ENCODE measurements around the gene MSS51.
"Not testable (repeated sequence)": the region's sequence is repeated elsewhere in the genome, so short reads cannot be mapped to it uniquely, and the experiment has no call there.

The MSS51 gene

DNA sequence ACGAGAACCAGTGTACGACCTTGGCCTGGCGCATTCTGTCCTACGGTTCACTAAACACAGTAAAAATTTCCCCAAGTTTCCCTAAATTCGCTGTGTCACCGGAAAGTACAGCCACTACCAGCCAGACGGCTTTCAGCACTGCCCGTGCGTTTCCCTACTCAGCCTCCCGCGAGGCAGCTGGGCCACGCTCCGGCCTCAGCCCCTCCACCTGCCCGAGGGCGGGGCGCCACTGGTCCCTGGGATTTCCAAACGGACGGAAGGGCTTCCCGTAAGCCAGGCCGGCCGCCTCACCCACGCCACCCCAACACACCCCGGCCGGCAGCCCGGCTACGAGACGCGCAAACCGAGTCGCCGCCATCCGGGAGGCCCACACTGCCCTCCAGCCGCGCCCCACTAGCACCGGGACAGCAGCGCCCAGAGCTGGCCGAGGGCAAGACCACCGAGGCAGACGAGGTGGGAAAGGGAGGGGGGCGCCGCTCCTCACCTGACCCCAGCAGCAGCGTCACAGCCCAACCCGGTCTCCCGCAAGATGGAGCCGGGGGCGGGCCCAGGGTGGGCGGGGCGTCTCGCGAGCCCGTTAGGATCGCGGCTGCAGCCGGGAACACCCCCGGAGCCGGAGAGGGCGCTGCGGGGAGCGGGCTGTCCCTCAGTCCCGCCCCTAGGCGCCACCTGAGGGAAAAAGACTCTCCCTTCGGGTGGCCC lies 19.7 kb downstream of the MSS51 start, which contains the start of gene ANXA7:
Gene ANXA7 (minus strand): TSS at position 531 of the 702 bp plus-strand sequence. CDS start 13,202 bp downstream, outside the sequence.
- DNase-seq: peak; percentile 96

DNA sequence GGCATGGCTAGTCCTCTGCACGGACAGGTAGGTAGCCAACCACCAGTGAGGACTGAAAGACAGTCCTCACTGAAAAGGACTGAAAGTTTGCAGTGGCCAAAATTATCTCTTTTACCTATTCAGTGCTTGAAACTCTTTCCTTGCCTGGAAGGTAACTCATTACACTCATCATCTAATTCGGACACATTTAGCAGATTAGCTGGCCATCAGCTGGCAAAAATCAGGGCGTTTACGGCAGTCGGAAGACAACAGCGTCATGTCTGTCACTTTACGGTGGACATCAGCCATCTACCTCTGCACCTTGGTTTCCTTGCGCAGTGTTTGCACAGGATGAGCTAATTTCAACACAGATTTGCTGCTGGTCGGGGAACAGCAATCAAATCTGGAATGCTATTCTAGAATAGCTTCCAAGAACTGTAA lies 20.2 kb downstream of the MSS51 start:
- peak; percentile 66 for DNase-seq

GRCh38 chr10:73410897-73411296 lies 22.5 kb downstream of the MSS51 start:
- no peak for DNase-seq

DNA sequence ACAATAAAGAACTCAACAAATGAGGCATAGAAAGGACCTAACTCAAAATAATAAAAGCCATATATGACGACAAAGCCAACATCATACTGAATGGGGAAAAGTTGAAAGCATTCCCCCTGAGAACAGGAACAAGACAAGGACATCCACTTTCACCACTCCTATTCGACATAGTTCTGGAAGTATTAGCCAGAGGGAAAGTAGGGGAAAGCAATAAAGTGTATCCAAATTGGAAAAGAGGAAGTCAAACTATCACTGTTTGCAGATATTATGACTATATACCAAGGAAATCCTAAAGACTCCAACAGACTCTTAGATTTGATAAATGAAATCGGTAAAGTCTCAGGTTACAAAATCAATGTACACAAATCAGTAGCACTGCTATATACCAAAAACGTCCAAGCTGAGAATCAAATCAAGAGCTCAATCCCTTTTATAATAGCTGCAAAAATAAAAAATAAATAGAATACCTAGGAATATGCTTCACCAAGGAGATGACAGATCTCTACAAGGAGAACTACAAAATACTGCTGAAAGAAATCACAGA lies 24.3 kb downstream of the MSS51 start:
- DNase-seq: no peak

DNA sequence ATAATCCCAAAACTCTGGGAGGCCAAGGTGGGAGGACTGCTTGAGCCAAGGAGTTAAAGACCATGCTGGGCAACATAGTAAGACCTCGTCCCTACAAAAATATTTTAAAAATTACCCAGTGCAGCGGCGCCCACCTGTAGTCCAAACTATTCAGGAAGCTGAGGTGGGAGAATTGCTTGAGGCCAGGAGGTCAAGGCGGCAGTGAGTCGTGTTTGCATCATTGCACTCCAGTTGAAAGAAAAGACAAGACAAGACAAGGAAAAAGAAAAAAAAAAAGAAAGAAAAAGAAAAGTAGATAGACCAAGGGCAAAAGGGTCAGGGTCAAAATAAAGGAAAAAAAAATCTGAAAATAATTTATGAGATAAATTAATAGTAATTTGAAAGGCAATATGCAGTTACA lies 25.3 kb downstream of the MSS51 start:
- no peak for DNase-seq

DNA sequence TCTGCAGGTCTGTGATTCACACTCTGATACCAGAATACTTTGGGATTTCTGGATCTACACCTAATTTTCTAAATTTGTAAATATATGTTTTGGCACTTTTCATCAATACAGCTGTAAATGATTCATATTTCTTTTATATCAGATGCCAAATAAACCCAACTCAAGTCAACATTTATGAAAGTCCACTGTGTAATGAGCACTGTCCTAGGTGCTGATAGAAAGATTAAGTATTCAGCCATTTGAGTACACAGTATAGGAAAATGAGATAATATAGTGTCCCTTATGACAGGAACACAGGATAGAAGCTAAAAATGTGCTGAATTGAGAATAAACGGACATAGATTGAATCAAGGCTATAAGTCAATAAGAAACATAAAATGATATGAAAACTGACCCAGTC lies 25.9 kb downstream of the MSS51 start:
- DNase-seq: no peak

DNA sequence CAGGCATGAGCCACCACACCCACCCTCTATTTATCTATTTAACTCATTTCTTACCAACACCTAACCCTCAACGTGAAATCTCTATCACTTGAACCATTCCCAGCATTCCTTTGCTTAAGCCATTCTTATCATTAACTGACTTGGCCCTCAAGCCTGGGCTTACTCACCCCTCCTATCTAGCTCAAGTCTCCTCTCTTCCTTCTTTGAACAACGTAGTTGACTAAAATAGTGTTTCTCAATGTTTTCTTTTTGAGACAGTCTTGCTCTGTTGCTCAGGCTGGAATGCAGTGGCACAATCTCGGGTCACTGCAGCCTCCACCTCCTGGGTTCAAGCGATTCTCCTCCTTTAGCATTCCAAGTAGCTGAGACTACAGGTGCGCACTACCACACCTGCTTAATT lies 26.5 kb downstream of the MSS51 start:
- DNase-seq: no peak

- no peak for DNase-seq
These were observed 27.8 kb downstream of the MSS51 start for GRCh38 chr10:73405556-73405955.

- DNase-seq: no peak
These were observed 28.7 kb downstream of the MSS51 start for GRCh38 chr10:73404690-73405089.

DNA sequence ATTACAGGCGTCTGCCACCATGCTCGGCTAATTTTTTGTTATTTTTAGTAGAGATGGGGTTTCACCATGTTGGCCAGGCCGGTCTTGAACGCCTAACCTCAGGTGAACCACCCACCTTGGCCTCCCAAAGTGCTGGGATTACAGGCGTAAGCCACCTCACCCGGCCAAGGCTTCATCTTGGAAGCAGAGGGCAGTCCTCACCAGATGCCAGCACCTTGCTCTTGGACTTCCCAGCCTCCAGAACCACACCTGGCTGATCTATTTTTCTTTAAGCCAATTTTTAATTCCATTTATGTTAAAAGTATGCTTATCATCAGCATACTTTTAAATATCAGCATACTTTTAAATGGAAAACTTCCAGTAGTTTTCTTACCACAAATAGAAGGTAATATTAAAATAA lies 31.7 kb downstream of the MSS51 start:
- no peak for DNase-seq

DNA sequence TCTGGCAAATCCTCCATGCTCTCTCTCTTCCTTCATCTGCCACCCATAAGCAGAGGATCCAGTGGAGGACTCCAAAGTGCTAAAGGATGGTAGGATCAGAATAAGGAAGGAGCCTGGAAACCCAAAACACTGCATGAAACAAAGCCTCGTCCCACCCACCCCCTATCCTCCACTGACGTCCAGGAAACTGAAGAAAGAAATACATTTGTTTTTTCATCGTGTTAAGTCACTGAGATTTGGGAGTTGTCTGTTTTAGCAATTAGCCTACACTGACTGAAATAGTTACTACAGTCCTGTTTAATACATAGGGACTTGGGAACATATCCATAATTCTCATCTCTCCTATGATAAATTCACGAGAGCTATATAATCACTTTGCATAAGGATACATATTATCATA lies 34.3 kb downstream of the MSS51 start:
- no peak for DNase-seq

- no peak for DNase-seq
These were observed 35.3 kb downstream of the MSS51 start for GRCh38 chr10:73398024-73398423.

- not testable (repeated sequence) for DNase-seq
These were observed 39.0 kb downstream of the MSS51 start for GRCh38 chr10:73394325-73394724.

DNA sequence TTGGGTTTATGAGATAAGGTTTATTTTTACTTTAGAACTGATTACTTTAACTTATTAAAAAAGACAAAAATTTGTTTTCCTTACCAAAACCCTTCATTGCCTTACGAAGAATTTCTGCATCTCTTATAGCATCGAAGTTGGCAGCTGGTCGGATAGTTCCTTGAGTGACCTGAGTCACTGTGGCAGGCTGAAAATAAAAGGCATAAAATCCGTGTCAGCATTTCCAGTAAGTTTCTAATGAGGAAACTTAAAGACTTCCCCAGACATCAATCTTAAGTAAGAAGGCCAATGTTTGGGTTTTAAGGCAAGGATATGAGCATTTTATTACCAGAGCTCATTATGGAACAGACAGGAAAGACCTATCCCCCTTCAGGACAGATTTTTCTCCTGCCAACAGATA lies 45.1 kb downstream of the MSS51 start:
- no peak for DNase-seq

DNA sequence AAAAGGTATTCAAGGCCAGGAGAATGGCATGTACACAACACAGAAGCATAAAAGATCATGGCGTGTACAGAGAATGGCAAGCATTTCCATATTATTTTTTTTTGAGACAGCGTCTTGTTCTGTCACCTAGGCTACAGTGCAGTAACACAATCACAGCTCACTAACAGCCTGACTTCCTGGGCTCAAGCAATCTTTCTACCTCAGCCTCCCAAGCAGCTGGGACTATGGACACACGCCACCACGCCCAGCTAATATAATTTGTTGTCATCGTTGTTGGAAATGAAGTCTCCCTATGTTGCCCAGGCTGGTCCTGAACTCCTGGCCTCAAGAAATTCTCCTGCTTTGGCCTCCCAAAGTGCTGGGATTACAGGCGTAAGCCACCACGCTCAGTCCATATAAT lies 46.8 kb downstream of the MSS51 start:
- DNase-seq: no peak

- DNase-seq: no peak
These were observed 54.2 kb downstream of the MSS51 start for GRCh38 chr10:73379064-73379748.

DNA sequence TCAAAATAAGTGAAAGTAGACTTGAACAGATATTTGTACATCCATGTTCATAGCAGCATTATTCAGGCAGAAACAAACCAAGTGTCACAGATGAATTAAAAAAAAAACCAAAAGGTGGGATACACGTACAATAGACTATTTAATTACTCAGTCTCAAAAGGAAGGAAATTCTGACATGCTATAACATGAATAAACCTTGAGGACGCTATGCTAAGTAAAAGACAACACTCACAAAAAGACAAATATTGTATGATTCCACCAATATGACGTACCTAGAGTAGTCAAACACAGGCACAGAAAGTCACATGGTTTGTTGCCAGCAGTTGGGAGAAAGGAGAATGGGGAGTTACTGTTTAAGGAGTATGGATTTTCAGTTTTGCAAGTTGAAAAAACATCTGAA lies 56.7 kb downstream of the MSS51 start:
- no peak for DNase-seq

Data from activated CD4-positive, alpha-beta T cell treated with anti-CD3 and anti-CD28 coated beads, Interleukin-2, Interleukin-6, amounts not matched to agents 100 ng/mL and 50 ng/mL, durations not matched to agents 16 hours and 8 hours (primary cell).